ENCODE results near the gene PRDM2.

Gene PRDM2

DNA sequence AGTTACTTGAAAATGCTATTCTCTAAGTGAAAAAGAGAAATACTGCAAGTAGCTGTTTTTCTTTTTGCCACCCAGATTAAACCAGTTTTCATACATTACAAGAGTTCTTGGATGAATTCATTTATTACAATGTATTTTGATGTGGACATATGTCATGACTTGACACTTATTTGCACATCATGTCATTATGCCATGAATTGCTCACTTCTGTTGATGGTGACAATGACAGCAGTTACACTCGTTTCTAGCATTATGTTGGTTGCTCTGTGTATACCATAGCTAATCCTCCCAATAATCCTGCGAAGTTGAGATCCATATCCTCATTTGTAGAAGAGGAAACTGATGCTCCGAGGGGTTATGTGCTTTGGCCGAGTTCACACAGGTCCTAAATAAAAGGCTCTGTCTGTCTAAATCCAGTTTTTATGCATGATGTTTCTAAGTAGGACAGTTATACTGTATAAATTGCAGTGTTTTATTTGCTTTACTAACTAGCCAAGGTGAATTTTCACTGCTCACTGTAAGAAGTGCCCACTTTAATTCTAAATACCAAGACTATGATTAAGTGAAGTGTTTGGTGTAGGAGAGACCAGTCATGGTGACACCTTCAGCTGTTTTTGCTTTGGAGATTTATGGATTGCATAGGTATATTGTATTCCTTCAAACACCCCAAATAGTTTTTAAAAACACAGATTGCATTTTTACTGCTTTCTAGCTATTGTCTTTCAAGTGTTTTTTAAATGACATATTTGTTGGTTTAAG lies 56.7 kb downstream of the PRDM2 start:
- TF ChIP-seq MYC (IDR thresholded peaks at IDR 0.05; ENCODE audit: low read depth, low read length): no peak
- TF ChIP-seq, protein P1, sequence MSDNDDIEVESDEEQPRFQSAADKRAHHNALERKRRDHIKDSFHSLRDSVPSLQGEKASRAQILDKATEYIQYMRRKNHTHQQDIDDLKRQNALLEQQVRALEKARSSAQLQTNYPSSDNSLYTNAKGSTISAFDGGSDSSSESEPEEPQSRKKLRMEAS (IDR thresholded peaks at IDR 0.05; ENCODE audit: low read depth, low read length): no peak
- TF ChIP-seq, protein P2, sequence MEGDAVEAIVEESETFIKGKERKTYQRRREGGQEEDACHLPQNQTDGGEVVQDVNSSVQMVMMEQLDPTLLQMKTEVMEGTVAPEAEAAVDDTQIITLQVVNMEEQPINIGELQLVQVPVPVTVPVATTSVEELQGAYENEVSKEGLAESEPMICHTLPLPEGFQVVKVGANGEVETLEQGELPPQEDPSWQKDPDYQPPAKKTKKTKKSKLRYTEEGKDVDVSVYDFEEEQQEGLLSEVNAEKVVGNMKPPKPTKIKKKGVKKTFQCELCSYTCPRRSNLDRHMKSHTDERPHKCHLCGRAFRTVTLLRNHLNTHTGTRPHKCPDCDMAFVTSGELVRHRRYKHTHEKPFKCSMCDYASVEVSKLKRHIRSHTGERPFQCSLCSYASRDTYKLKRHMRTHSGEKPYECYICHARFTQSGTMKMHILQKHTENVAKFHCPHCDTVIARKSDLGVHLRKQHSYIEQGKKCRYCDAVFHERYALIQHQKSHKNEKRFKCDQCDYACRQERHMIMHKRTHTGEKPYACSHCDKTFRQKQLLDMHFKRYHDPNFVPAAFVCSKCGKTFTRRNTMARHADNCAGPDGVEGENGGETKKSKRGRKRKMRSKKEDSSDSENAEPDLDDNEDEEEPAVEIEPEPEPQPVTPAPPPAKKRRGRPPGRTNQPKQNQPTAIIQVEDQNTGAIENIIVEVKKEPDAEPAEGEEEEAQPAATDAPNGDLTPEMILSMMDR (IDR thresholded peaks at IDR 0.05; ENCODE audit: low read depth, low read length): no peak
- DNase-seq (ENCODE audit: low read depth): no peak
- H3K4me3 ChIP-seq (ENCODE audit: low read depth, low read length): no peak overlapping the region

DNA sequence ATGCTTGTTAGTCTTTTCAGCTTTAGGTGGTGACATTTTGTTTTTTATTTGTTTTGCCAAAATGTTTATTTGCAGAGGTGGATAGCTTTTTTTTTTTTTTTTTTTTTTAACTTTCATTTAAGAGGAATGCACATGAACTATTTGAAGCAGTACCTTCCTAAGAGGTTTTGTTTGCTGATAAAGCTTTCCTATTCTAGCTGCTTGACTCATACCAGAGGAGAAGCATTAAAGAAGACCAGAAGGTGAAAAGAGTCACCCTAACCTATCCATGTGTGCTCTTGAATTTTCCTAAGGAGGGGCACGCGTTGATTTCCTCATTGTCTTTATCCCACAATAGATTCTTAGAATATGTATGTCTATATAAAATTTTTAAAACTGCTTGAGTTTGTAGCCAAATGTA lies 57.7 kb downstream of the PRDM2 start:
- no peak for DNase-seq (ENCODE audit: low read depth)
- TF ChIP-seq, protein P2 (IDR thresholded peaks at IDR 0.05; ENCODE audit: low read depth, low read length): no peak
- TF ChIP-seq MYC (IDR thresholded peaks at IDR 0.05; ENCODE audit: low read depth, low read length) (no peak), POLR2A (IDR thresholded peaks at IDR 0.05; ENCODE audit: extremely low read depth, insufficient read length) (no peak)
- TF ChIP-seq, protein P1 (IDR thresholded peaks at IDR 0.05; ENCODE audit: low read depth, low read length): no peak
- H3K4me3 ChIP-seq (ENCODE audit: low read depth, low read length): no peak overlapping the region

DNA sequence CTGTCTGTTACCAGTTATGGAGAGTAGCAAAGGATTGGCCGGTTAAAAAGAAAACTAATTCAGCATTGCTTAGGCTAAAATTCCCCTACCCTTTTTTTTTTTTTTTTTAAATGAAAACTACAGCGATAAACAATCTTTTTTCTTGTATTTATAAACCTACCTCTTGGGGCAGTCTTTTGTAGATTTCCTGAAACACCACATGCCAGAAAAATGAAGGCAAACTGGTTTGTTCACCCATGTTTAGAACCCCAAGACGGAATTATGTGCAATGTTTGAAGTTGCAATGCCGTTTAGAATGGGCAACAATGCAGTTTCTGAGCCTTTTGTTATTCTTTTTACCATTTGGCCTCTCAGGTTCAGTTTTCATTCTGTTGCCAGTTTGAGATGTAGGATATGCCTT lies 59.1 kb downstream of the PRDM2 start:
- TF ChIP-seq, protein P2 (IDR thresholded peaks at IDR 0.05; ENCODE audit: low read depth, low read length): no peak
- TF ChIP-seq, protein P1 (IDR thresholded peaks at IDR 0.05; ENCODE audit: low read depth, low read length): no peak
- TF ChIP-seq POLR2A (IDR thresholded peaks at IDR 0.05; ENCODE audit: extremely low read depth, insufficient read length): no peak
- TF ChIP-seq MYC (IDR thresholded peaks at IDR 0.05; ENCODE audit: low read depth, low read length): no peak
- DNase-seq (ENCODE audit: low read depth): no peak
- H3K4me3 ChIP-seq (ENCODE audit: low read depth, low read length): no peak overlapping the region

DNA sequence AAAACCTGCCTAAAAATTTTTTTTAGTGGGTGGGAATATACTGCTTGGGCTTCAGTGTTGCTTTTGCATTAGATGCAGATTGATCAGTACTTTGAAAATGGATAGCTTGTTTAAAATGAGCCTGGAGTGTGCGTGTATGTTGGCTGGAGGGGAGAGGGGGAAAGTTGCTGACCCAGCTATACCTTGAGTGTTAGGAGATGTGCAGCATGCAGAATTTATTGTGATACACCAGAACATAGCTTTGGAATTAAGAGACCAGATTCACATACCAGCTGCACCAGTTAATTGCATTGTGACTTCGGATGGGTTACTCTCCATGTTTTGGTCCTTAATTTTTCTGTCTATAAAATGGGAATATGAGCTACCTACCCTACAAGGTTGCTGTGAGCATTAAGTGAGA lies 60.4 kb downstream of the PRDM2 start:
- no peak for TF ChIP-seq MYC (IDR thresholded peaks at IDR 0.05; ENCODE audit: low read depth, low read length)
- no peak for TF ChIP-seq POLR2A (IDR thresholded peaks at IDR 0.05; ENCODE audit: extremely low read depth, insufficient read length)
- TF ChIP-seq, protein P2 (IDR thresholded peaks at IDR 0.05; ENCODE audit: low read depth, low read length): no peak
- TF ChIP-seq, protein P1 (IDR thresholded peaks at IDR 0.05; ENCODE audit: low read depth, low read length): no peak
- no peak for DNase-seq (ENCODE audit: low read depth)
- H3K4me3 ChIP-seq (ENCODE audit: low read depth, low read length): no peak overlapping the region

DNA sequence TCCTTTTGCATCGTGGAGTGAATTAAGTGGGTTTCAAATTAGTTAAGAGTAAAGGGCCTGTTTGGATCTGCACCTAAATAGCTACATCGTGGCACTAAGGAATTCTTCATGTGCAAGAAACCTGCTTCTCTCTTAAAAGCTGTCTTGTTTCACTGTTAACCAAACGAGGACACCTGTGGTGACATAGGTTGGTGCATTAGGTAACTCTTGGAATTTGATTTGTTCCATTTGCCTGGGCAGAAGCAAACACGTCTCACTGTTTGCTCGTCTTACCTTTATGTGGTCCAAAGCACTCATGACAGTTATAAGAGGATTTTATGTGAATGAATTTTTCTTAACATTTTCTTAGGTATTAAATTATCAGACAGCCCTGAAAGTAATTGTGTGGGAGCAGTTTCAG lies 60.9 kb downstream of the PRDM2 start:
- no peak overlapping the region for H3K4me3 ChIP-seq (ENCODE audit: low read depth, low read length)
- no peak for DNase-seq (ENCODE audit: low read depth)
- TF ChIP-seq, protein P1 (IDR thresholded peaks at IDR 0.05; ENCODE audit: low read depth, low read length): no peak
- TF ChIP-seq, protein P2 (IDR thresholded peaks at IDR 0.05; ENCODE audit: low read depth, low read length): no peak
- TF ChIP-seq MYC (IDR thresholded peaks at IDR 0.05; ENCODE audit: low read depth, low read length) (no peak), POLR2A (IDR thresholded peaks at IDR 0.05; ENCODE audit: extremely low read depth, insufficient read length) (no peak)

Data from NB4 (cell line).